ENCODE data around the gene ELMO1.
A peak's percentile ranks its signal among the peaks of the same experiment; 100 is the strongest.

The ELMO1 gene

GRCh38 chr7:37206192-37206591 lies 242.5 kb downstream of the ELMO1 start:
- Histone ChIP-seq H3K4me3 (ENCODE audit: insufficient read depth, low read depth, low read length, poor library complexity, severe bottlenecking) (no peak overlapping the region), H3K36me3 (ENCODE audit: control insufficient read depth, insufficient read depth, low read length) (peaks cover 13% of the 10 kb centered on the region), H3K9me3 (ENCODE audit: control insufficient read depth, low read length) (no peaks in the 10 kb centered on the region), H3K27ac (ENCODE audit: insufficient read depth, low read length, poor library complexity, severe bottlenecking) (no peak overlapping the region), H3K27me3 (replicated peaks; ENCODE audit: control insufficient read depth, insufficient read depth, low read length, poor library complexity, severe bottlenecking) (no peaks in the 10 kb centered on the region), H3K4me1 (ENCODE audit: control insufficient read depth, insufficient read depth, low read length, poor library complexity, severe bottlenecking) (no peaks in the 10 kb centered on the region)
- no peak for DNase-seq

DNA sequence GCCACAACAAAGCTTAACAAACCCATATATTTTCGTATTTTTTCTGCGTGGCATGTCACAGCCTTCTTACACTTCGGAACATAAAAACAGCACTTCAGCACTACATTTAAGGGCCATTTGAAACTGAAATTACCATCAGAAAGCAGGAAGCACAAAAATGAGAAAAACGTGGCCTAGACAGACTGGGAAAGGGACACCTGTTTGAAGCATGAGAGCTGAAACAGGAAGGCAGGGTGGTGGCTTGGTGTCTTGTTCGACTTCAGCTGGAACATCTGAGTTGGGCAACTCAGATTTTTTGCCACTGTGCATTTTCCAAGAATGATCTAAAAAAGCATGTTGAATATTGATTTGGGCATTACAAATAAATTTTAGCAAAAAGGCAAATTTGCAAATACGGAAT lies 243.2 kb downstream of the ELMO1 start:
- Histone ChIP-seq H3K36me3 (ENCODE audit: control insufficient read depth, insufficient read depth, low read length) (peaks cover 13% of the 10 kb centered on the region), H3K27me3 (replicated peaks; ENCODE audit: control insufficient read depth, insufficient read depth, low read length, poor library complexity, severe bottlenecking) (no peaks in the 10 kb centered on the region), H3K4me1 (ENCODE audit: control insufficient read depth, insufficient read depth, low read length, poor library complexity, severe bottlenecking) (no peaks in the 10 kb centered on the region), H3K27ac (ENCODE audit: insufficient read depth, low read length, poor library complexity, severe bottlenecking) (no peak overlapping the region), H3K4me3 (ENCODE audit: insufficient read depth, low read depth, low read length, poor library complexity, severe bottlenecking) (no peak overlapping the region), H3K9me3 (ENCODE audit: control insufficient read depth, low read length) (no peaks in the 10 kb centered on the region)
- DNase-seq = no peak

DNA sequence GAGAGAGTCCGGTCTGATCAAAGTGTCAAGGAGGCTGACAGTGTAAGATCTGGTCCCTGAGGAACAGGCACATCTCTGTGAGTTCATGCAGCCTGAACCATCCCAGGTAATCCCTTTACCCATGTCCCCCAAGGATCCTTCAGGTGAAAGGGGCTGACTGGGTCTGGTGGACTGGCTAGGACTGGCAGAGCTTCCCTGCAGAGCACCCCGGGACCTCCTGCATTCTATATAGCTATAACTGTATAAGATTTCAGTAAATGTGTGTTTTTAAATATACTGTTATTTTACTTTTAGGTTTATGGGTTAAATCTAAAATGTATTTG lies 246.8 kb downstream of the ELMO1 start:
- H3K27ac ChIP-seq (ENCODE audit: insufficient read depth, low read length, poor library complexity, severe bottlenecking) = no peak overlapping the region
- H3K36me3 ChIP-seq (ENCODE audit: control insufficient read depth, insufficient read depth, low read length) = peaks cover 13% of the 10 kb centered on the region
- H3K4me3 ChIP-seq (ENCODE audit: insufficient read depth, low read depth, low read length, poor library complexity, severe bottlenecking) = no peak overlapping the region
- H3K27me3 ChIP-seq (replicated peaks; ENCODE audit: control insufficient read depth, insufficient read depth, low read length, poor library complexity, severe bottlenecking) = no peaks in the 10 kb centered on the region
- H3K4me1 ChIP-seq (ENCODE audit: control insufficient read depth, insufficient read depth, low read length, poor library complexity, severe bottlenecking) = no peaks in the 10 kb centered on the region
- DNase-seq = no peak
- no peaks in the 10 kb centered on the region for H3K9me3 ChIP-seq (ENCODE audit: control insufficient read depth, low read length)

GRCh38 chr7:37201003-37201875 lies 247.4 kb downstream of the ELMO1 start:
- Histone ChIP-seq H3K4me3 (ENCODE audit: insufficient read depth, low read depth, low read length, poor library complexity, severe bottlenecking) (no peak overlapping the region), H3K27me3 (replicated peaks; ENCODE audit: control insufficient read depth, insufficient read depth, low read length, poor library complexity, severe bottlenecking) (no peaks in the 10 kb centered on the region), H3K36me3 (ENCODE audit: control insufficient read depth, insufficient read depth, low read length) (peaks cover 19% of the 10 kb centered on the region), H3K27ac (ENCODE audit: insufficient read depth, low read length, poor library complexity, severe bottlenecking) (no peak overlapping the region), H3K9me3 (ENCODE audit: control insufficient read depth, low read length) (no peaks in the 10 kb centered on the region), H3K4me1 (ENCODE audit: control insufficient read depth, insufficient read depth, low read length, poor library complexity, severe bottlenecking) (no peaks in the 10 kb centered on the region)
- peak in 2 of 3 donors; percentile 5 to 17 for DNase-seq

GRCh38 chr7:37198906-37199485 lies 249.7 kb downstream of the ELMO1 start:
- DNase-seq = peak; percentile 27 to 59 (median 47)
- no peaks in the 10 kb centered on the region for H3K27me3 ChIP-seq (replicated peaks; ENCODE audit: control insufficient read depth, insufficient read depth, low read length, poor library complexity, severe bottlenecking)
- H3K36me3 ChIP-seq (ENCODE audit: control insufficient read depth, insufficient read depth, low read length) = peaks cover 19% of the 10 kb centered on the region
- H3K9me3 ChIP-seq (ENCODE audit: control insufficient read depth, low read length) = no peaks in the 10 kb centered on the region
- H3K27ac ChIP-seq (ENCODE audit: insufficient read depth, low read length, poor library complexity, severe bottlenecking) = no peak overlapping the region
- no peaks in the 10 kb centered on the region for H3K4me1 ChIP-seq (ENCODE audit: control insufficient read depth, insufficient read depth, low read length, poor library complexity, severe bottlenecking)
- no peak overlapping the region for H3K4me3 ChIP-seq (ENCODE audit: insufficient read depth, low read depth, low read length, poor library complexity, severe bottlenecking)

- Histone ChIP-seq H3K9me3 (ENCODE audit: control insufficient read depth, low read length) (no peaks in the 10 kb centered on the region), H3K4me3 (ENCODE audit: insufficient read depth, low read depth, low read length, poor library complexity, severe bottlenecking) (no peak overlapping the region), H3K27ac (ENCODE audit: insufficient read depth, low read length, poor library complexity, severe bottlenecking) (no peak overlapping the region), H3K27me3 (replicated peaks; ENCODE audit: control insufficient read depth, insufficient read depth, low read length, poor library complexity, severe bottlenecking) (no peaks in the 10 kb centered on the region), H3K36me3 (ENCODE audit: control insufficient read depth, insufficient read depth, low read length) (peaks cover 17% of the 10 kb centered on the region), H3K4me1 (ENCODE audit: control insufficient read depth, insufficient read depth, low read length, poor library complexity, severe bottlenecking) (no peaks in the 10 kb centered on the region)
- no peak for DNase-seq
These were observed 250.4 kb downstream of the ELMO1 start for GRCh38 chr7:37198041-37198905.

DNA sequence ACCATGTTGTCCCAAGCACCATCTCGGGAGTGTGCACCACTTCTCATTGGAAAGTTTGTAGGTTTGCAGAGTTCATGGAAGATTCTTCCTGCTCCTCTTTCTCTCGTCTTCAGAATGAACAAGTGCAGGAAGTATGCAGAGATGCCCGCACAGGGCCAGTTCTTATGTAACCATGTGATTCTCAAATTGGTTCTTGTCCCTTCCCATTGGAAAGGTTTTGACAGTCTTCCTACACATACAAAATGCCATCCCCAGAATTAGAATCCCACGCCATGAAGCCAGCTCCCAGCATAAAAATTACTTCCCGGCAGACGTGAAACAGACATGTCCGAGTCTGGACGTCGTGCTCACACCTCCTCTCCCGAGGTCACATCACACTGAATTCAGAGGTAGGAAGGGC lies 251.6 kb downstream of the ELMO1 start:
- H3K4me1 ChIP-seq (ENCODE audit: control insufficient read depth, insufficient read depth, low read length, poor library complexity, severe bottlenecking) = no peaks in the 10 kb centered on the region
- H3K9me3 ChIP-seq (ENCODE audit: control insufficient read depth, low read length) = no peaks in the 10 kb centered on the region
- H3K27me3 ChIP-seq (replicated peaks; ENCODE audit: control insufficient read depth, insufficient read depth, low read length, poor library complexity, severe bottlenecking) = no peaks in the 10 kb centered on the region
- H3K36me3 ChIP-seq (ENCODE audit: control insufficient read depth, insufficient read depth, low read length) = peaks cover 16% of the 10 kb centered on the region
- no peak overlapping the region for H3K27ac ChIP-seq (ENCODE audit: insufficient read depth, low read length, poor library complexity, severe bottlenecking)
- DNase-seq = no peak
- H3K4me3 ChIP-seq (ENCODE audit: insufficient read depth, low read depth, low read length, poor library complexity, severe bottlenecking) = no peak overlapping the region

- Histone ChIP-seq H3K27me3 (replicated peaks; ENCODE audit: control insufficient read depth, insufficient read depth, low read length, poor library complexity, severe bottlenecking) (no peaks in the 10 kb centered on the region), H3K36me3 (ENCODE audit: control insufficient read depth, insufficient read depth, low read length) (peaks cover 16% of the 10 kb centered on the region), H3K4me3 (ENCODE audit: insufficient read depth, low read depth, low read length, poor library complexity, severe bottlenecking) (no peak overlapping the region), H3K4me1 (ENCODE audit: control insufficient read depth, insufficient read depth, low read length, poor library complexity, severe bottlenecking) (no peaks in the 10 kb centered on the region), H3K27ac (ENCODE audit: insufficient read depth, low read length, poor library complexity, severe bottlenecking) (no peak overlapping the region), H3K9me3 (ENCODE audit: control insufficient read depth, low read length) (no peaks in the 10 kb centered on the region)
- no peak for DNase-seq
These were observed 252.0 kb downstream of the ELMO1 start for GRCh38 chr7:37196676-37197075.

GRCh38 chr7:37195388-37195787 lies 253.3 kb downstream of the ELMO1 start:
- Histone ChIP-seq H3K27me3 (replicated peaks; ENCODE audit: control insufficient read depth, insufficient read depth, low read length, poor library complexity, severe bottlenecking) (no peaks in the 10 kb centered on the region), H3K4me3 (ENCODE audit: insufficient read depth, low read depth, low read length, poor library complexity, severe bottlenecking) (no peak overlapping the region), H3K27ac (ENCODE audit: insufficient read depth, low read length, poor library complexity, severe bottlenecking) (no peak overlapping the region), H3K9me3 (ENCODE audit: control insufficient read depth, low read length) (no peaks in the 10 kb centered on the region), H3K4me1 (ENCODE audit: control insufficient read depth, insufficient read depth, low read length, poor library complexity, severe bottlenecking) (no peaks in the 10 kb centered on the region), H3K36me3 (ENCODE audit: control insufficient read depth, insufficient read depth, low read length) (peaks cover 16% of the 10 kb centered on the region)
- no peak for DNase-seq

DNA sequence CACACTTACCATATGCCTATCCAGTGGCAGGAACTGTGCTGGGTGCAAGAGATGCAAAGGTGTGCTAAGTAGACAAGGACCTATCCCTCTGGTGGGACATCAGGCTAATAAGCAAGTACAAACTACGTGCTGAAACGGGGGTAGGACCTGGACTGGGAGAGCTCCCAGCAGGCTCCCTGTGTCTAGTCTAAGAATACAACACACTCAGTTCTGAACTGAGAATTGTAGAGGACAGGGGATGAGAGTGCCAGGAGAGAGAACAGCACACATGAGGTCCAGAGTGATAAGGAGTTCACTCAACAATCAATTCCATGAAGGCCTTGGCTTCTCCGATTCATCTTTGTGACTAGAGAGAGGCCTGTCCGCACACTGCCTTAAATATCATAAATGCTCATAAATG lies 253.7 kb downstream of the ELMO1 start:
- Histone ChIP-seq H3K4me1 (ENCODE audit: control insufficient read depth, insufficient read depth, low read length, poor library complexity, severe bottlenecking) (no peaks in the 10 kb centered on the region), H3K27ac (ENCODE audit: insufficient read depth, low read length, poor library complexity, severe bottlenecking) (no peak overlapping the region), H3K36me3 (ENCODE audit: control insufficient read depth, insufficient read depth, low read length) (peaks cover 16% of the 10 kb centered on the region), H3K27me3 (replicated peaks; ENCODE audit: control insufficient read depth, insufficient read depth, low read length, poor library complexity, severe bottlenecking) (no peaks in the 10 kb centered on the region), H3K9me3 (ENCODE audit: control insufficient read depth, low read length) (no peaks in the 10 kb centered on the region), H3K4me3 (ENCODE audit: insufficient read depth, low read depth, low read length, poor library complexity, severe bottlenecking) (no peak overlapping the region)
- no peak for DNase-seq

Measured in effector memory CD4-positive, alpha-beta T cell (primary cell).